ENCODE measurements around the gene HK3. TPM values are rescaled to one million over a fixed set of nuclear protein-coding genes. Genes with fewer than 3 reads are reported as not detected.
A peak's percentile ranks its signal among the peaks of the same experiment; 100 is the strongest.

Gene HK3
- total RNA-seq, 1 donor from 2014 or later: not detected

DNA sequence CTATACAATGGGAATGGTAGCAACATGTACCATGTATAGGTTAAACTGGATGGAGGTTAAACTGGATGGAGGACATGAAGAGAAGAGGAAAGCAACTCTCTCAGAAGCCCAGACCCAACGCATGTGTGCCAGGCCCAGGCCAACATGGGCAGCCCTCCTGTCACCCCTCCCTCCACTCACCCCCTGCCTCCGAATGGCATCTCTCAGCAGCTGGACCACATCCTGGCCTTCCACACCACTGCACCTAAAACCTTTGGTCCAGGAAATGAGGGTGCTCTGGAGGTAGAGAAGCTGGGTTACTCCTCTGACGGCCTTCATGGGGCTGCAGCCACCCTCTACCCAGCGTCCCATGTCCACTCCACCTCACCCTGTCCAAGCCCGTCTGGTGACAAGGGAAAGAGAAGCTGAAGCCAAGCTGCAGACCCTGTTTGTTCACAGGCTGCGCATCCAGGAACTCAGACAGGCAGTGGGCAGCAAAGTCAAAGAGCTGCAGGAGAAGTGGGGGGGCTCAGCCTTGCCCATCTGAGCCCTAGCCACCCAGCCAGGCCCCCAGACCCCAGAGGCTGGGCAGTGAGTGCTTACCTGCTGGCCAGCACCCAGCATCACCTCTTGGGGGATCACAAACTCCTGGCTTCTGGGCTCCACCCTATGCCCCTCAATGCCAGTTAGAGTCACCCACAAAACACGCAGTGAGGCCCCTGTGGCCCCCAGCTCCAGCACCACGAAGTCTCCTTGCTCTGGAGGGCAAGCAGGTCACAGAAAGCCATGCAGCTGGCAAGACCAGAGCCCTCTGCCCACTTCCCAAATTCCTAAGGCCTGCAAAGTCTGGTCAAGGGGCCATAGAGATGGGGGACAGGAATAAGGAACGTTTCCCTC lies 8.5 kb downstream of the HK3 start:
- no peaks in the 10 kb centered on the region for H4K20me1 ChIP-seq (ENCODE audit: low read depth)
- H3K9ac ChIP-seq: no peak overlapping the region
- TF ChIP-seq EZH2 (IDR thresholded peaks at IDR 0.05) (no peak), EZH2phosphoT487 (IDR thresholded peaks at IDR 0.05) (no peak)
- TF ChIP-seq, protein P1, sequence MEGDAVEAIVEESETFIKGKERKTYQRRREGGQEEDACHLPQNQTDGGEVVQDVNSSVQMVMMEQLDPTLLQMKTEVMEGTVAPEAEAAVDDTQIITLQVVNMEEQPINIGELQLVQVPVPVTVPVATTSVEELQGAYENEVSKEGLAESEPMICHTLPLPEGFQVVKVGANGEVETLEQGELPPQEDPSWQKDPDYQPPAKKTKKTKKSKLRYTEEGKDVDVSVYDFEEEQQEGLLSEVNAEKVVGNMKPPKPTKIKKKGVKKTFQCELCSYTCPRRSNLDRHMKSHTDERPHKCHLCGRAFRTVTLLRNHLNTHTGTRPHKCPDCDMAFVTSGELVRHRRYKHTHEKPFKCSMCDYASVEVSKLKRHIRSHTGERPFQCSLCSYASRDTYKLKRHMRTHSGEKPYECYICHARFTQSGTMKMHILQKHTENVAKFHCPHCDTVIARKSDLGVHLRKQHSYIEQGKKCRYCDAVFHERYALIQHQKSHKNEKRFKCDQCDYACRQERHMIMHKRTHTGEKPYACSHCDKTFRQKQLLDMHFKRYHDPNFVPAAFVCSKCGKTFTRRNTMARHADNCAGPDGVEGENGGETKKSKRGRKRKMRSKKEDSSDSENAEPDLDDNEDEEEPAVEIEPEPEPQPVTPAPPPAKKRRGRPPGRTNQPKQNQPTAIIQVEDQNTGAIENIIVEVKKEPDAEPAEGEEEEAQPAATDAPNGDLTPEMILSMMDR (IDR thresholded peaks at IDR 0.05): no peak
- no peaks in the 10 kb centered on the region for H3K79me2 ChIP-seq (ENCODE audit: low read depth)
- no peaks in the 10 kb centered on the region for H3K4me1 ChIP-seq
- Mint-ChIP-seq H3K36me3 (no peaks in the 10 kb centered on the region), H3K27ac (no peak overlapping the region), H3K4me1 (peaks cover 5% of the 10 kb centered on the region), H3K4me3 (no peak overlapping the region), H3K9me3 (no peaks in the 10 kb centered on the region), H3K27me3 (ENCODE audit: insufficient read depth, low read depth) (peaks cover 27% of the 10 kb centered on the region)
- no peak overlapping the region for H3K27ac ChIP-seq
- no peak overlapping the region for H2AFZ ChIP-seq (replicated peaks)
- H3F3A ChIP-seq (ENCODE audit: low read depth): no peaks in the 10 kb centered on the region
- no peaks in the 10 kb centered on the region for H3K27me3 ChIP-seq
- H3K4me3 ChIP-seq: no peak overlapping the region
- no peaks in the 10 kb centered on the region for H3K9me3 ChIP-seq (ENCODE audit: low read depth)
- H3K36me3 ChIP-seq: no peaks in the 10 kb centered on the region
- no peak for DNase-seq (ENCODE audit: low spot score)
- H3K4me2 ChIP-seq: no peak overlapping the region

DNA sequence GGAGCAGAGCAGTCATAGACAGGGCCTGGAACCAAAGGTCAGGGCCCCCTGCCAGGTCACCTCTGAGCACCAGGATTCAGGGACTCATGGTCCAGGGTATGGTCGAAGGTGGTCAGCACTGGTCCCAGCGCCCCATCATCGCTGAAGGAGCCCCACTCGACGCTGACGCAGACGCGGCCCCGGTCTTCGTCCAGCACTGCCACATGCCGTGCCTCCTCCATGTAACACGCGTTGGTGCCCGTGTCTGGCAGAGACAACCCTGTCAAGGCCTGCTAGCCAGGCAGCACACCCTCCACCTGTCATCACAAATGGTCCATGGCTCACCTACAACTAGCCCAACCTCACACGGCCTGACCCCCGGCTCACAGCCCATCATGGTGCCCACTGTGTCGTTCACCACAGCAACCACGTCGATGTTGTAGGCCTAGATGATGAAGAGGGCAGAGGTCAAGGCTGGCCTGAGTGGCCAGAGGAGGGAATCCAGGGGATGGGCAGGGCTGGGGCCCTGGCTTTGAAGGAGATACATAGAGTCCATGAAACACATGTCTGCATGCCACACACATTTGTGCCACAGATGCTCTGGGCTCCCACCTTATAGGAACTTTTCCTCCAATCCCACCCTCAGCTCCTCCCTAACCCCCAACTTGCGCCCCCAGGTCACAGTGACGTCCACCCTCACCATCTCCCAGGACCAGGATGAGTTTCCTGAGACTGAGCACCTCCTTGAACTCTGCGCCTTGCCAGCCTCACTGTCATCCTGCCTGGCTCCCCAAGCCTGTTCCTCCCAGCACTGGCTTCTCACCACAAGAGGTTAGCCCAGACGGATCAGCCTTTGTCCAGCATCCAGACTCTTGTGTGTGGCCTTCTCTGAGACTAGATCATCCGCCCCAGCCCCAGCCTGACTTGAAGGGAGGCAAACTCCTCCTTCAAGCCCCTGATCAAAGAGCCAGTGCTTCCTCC lies 9.5 kb downstream of the HK3 start:
- H3K36me3 ChIP-seq: no peaks in the 10 kb centered on the region
- no peak overlapping the region for H3K4me2 ChIP-seq
- H3K9me3 ChIP-seq (ENCODE audit: low read depth): no peaks in the 10 kb centered on the region
- H3F3A ChIP-seq (ENCODE audit: low read depth): peaks cover 3% of the 10 kb centered on the region
- H2AFZ ChIP-seq (replicated peaks): no peak overlapping the region
- TF ChIP-seq, protein P1 (IDR thresholded peaks at IDR 0.05): no peak
- TF ChIP-seq EZH2 (IDR thresholded peaks at IDR 0.05) (no peak), EZH2phosphoT487 (IDR thresholded peaks at IDR 0.05) (no peak)
- Mint-ChIP-seq H3K27me3 (ENCODE audit: insufficient read depth, low read depth) (peaks cover 28% of the 10 kb centered on the region), H3K4me3 (no peak overlapping the region), H3K27ac (peak overlapping the region; percentile 58), H3K9me3 (no peaks in the 10 kb centered on the region), H3K36me3 (no peaks in the 10 kb centered on the region), H3K4me1 (peaks cover 10% of the 10 kb centered on the region)
- H3K79me2 ChIP-seq (ENCODE audit: low read depth): no peaks in the 10 kb centered on the region
- no peak overlapping the region for H3K27ac ChIP-seq
- H3K27me3 ChIP-seq: no peaks in the 10 kb centered on the region
- H3K4me3 ChIP-seq: no peak overlapping the region
- H3K4me1 ChIP-seq: peaks cover 5% of the 10 kb centered on the region
- DNase-seq (ENCODE audit: low spot score): no peak
- H3K9ac ChIP-seq: no peak overlapping the region
- no peaks in the 10 kb centered on the region for H4K20me1 ChIP-seq (ENCODE audit: low read depth)

DNA sequence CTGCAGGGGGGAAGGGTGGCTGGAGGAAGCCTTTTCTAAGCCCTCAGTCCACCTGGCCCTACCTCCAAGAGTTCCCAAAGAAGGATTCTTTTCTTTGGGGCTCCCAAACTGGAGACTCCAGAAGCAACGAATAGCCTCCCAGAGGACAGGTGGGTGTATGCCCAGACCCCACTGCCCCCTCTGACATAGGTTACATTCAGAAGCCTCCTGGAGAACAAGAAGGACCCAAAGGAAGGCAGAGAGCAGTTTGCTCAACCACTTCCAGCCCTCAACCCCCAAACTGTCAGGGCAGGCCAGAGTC lies 10.3 kb downstream of the HK3 start:
- no peak overlapping the region for H3K27ac ChIP-seq
- H3K9me3 ChIP-seq (ENCODE audit: low read depth): no peaks in the 10 kb centered on the region
- no peaks in the 10 kb centered on the region for H3K36me3 ChIP-seq
- DNase-seq (ENCODE audit: low spot score): no peak
- peaks cover 30% of the 10 kb centered on the region for H3K27me3 Mint-ChIP-seq (ENCODE audit: insufficient read depth, low read depth)
- H4K20me1 ChIP-seq (ENCODE audit: low read depth): no peaks in the 10 kb centered on the region
- H3K4me3 Mint-ChIP-seq: no peak overlapping the region
- H3F3A ChIP-seq (ENCODE audit: low read depth): peaks cover 11% of the 10 kb centered on the region
- H3K27ac Mint-ChIP-seq: no peak overlapping the region
- H3K36me3 Mint-ChIP-seq: no peaks in the 10 kb centered on the region
- TF ChIP-seq EZH2 (IDR thresholded peaks at IDR 0.05): no peak
- TF ChIP-seq, protein P1 (IDR thresholded peaks at IDR 0.05): no peak
- no peak for TF ChIP-seq EZH2phosphoT487 (IDR thresholded peaks at IDR 0.05)
- peaks cover 18% of the 10 kb centered on the region for H3K4me1 Mint-ChIP-seq
- H3K4me1 ChIP-seq: peaks cover 11% of the 10 kb centered on the region
- H3K9me3 Mint-ChIP-seq: no peaks in the 10 kb centered on the region
- no peak overlapping the region for H3K9ac ChIP-seq
- H3K79me2 ChIP-seq (ENCODE audit: low read depth): no peaks in the 10 kb centered on the region
- no peaks in the 10 kb centered on the region for H3K27me3 ChIP-seq
- H2AFZ ChIP-seq (replicated peaks): no peak overlapping the region
- no peak overlapping the region for H3K4me2 ChIP-seq
- no peak overlapping the region for H3K4me3 ChIP-seq

All from neural progenitor cell (in vitro differentiated cells).